Suprapubic skin (tissue), 4 donors: ENCODE results near the gene CKLF. TPM values are rescaled to one million over a fixed set of nuclear protein-coding genes. Genes with fewer than 3 reads are reported as not detected.

Experiments used
- DNase-seq, 2 donors: peaks; one replicate each; pipeline ENCODE4 v3.0.0-alpha.2; 2019; ENCODE audit warnings: low spot score in 2 of 2
- H3K27ac ChIP-seq: fragments of 200-600 bp; sonication (generic); one replicate; pipeline ENCODE4 v1.5.1; 2019
- H3K27me3 ChIP-seq: fragments of 200-600 bp; sonication (generic); one replicate; pipeline ENCODE4 v1.5.1; 2019
- H3K36me3 ChIP-seq: fragments of 200-600 bp; sonication (generic); one replicate; pipeline ENCODE4 v1.5.1; 2019
- H3K4me1 ChIP-seq: fragments of 200-600 bp; sonication (generic); one replicate; pipeline ENCODE4 v1.5.1; 2019
- H3K4me3 ChIP-seq: fragments of 200-600 bp; sonication (generic); one replicate; pipeline ENCODE4 v1.5.1; 2019; ENCODE audit warnings: mild to moderate bottlenecking
- H3K9me3 ChIP-seq: fragments of 200-600 bp; sonication (generic); one replicate; pipeline ENCODE4 v1.5.1; 2019
- CTCF ChIP-seq, 2 donors: fragments of 200-600 bp in 1 of 2; fragments of 450-650 bp in 1 of 2; sonication (generic) in 1 of 2; IDR thresholded peaks; one replicate each; pipeline ENCODE4 v1.5.1; 2016 to 2019; ENCODE audit warnings: antibody characterized with exemption in 2 of 2, mild to moderate bottlenecking in 1 of 2, moderate library complexity in 1 of 2
- EP300 ChIP-seq: sonication (generic); formaldehyde crosslinking; IDR thresholded peaks from one replicate; pipeline ENCODE4 v1.6.1; 2017; ENCODE audit warnings: antibody characterized with exemption
- POLR2A ChIP-seq, 2 donors: fragments of 450-650 bp; IDR thresholded peaks; one replicate each; pipeline ENCODE4 v1.6.1; 2017; ENCODE audit warnings: antibody characterized with exemption in 2 of 2, mild to moderate bottlenecking in 2 of 2, moderate library complexity in 2 of 2
- POLR2AphosphoS5 ChIP-seq, 3 donors: sonication (generic); formaldehyde crosslinking; IDR thresholded peaks; one replicate each; pipeline ENCODE4 v1.6.1; 2017; ENCODE audit warnings: antibody characterized with exemption in 3 of 3
- WGBS: methylation state at CpG from one replicate; pipeline ENCODE4 v1.1.5; 2018; 5-methylcytosine and 5-hydroxymethylcytosine counted together
- total RNA-seq, 4 donors: library from RNA; depleted of rRNA; stranded (reverse); fragments of >200 nt; gene quantifications; one replicate each; pipeline ENCODE4 v1.1.0, GENCODE V29; 2016

Gene CKLF
- total RNA-seq, 4 donors from 2014 or later = 15.4 to 33.7 (median 21.4) TPM

DNA sequence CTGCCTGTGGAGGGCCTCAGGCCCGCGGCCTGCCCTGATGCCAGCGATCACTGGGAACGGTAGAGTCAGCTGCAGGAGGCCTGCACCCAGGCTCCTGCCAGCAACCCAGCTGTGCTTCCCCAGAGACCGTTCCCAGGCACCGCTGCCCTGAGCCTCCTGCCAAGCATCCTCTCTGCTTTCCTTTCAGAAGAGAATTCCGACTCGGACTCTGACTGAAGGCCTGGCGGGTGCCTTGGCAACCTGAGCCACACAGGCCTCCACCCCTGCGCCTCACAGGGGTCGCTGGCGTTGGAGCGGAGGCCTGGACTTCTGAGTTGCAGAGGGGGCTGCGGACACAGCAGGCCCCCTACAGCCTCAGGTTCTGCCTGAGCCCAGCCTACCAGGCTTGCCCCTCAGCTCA is 60.0 kb downstream of the CKLF start:
- no peaks in the 10 kb centered on the region for H3K9me3 ChIP-seq
- peaks cover 14% of the 10 kb centered on the region for H3K4me1 ChIP-seq
- no peak overlapping the region for H3K4me3 ChIP-seq
- peaks cover 60% of the 10 kb centered on the region for H3K36me3 ChIP-seq
- TF ChIP-seq POLR2A (IDR thresholded peaks at IDR 0.05) (no peak), EP300 (no peak), POLR2AphosphoS5 (IDR thresholded peaks at IDR 0.05) (no peak), CTCF (IDR thresholded peaks at IDR 0.05) (no peak)
- DNase-seq = no peak
- WGBS = 84% methylated on average over 14 of the region's 14 CpGs
- H3K27me3 ChIP-seq = no peaks in the 10 kb centered on the region
- H3K27ac ChIP-seq = no peak overlapping the region

DNA sequence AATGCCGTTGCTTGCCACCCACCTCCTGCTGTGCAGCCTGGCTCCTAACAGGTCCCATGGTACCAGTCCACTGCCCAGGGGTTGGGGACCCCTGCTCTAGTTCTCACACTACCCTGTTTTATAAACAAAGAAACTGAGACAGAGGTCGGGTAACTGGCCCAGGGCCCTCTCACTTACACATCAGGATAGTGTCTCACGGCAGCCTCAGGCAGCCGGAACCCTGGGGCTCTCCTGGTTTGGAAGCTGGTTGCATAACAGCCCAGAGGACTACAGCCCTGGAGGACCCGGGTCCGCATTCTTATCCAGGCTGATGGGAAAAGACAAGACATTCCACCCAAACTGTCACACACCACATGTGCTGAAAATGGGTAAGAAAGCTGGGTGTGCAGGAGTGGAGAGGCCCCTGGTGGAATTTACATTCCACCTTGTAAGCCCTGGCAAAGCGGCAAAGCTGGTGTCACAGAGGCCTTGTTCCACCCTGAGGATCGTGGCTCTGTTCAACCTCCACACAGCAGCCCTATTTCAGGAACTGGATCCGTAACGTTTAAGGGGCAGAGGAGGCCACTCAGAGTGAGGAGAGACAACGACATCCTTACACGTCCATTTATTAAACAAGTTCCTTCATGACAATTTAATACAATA is 61.9 kb downstream of the CKLF start:
- TF ChIP-seq CTCF (IDR thresholded peaks at IDR 0.05) = no peak
- no peak for TF ChIP-seq POLR2AphosphoS5 (IDR thresholded peaks at IDR 0.05)
- no peak for TF ChIP-seq EP300
- TF ChIP-seq POLR2A (IDR thresholded peaks at IDR 0.05) = no peak
- 90% methylated on average over 12 of the region's 12 CpGs for WGBS
- Histone ChIP-seq H3K27ac (no peak overlapping the region), H3K4me1 (peaks cover 19% of the 10 kb centered on the region), H3K36me3 (peaks cover 57% of the 10 kb centered on the region), H3K9me3 (no peaks in the 10 kb centered on the region), H3K27me3 (no peaks in the 10 kb centered on the region), H3K4me3 (no peak overlapping the region)
- no peak for DNase-seq

Other genes with a start within 250 kb of the CKLF start
- 10 to 100 TPM in 2 of 4 donors, 1 to 10 TPM in 2; 8.0 to 23.6 (median 14.4) TPM for gene CDH5, start 185.9 kb upstream of the CKLF start, total RNA-seq
- 1 to 10 TPM in 3 of 4 donors, under 1 TPM in 1; 0.72 to 4.8 (median 2.5) TPM for gene BEAN1, start 125.3 kb upstream of the CKLF start, total RNA-seq
- 10 to 100 TPM; 13.6 to 27.0 (median 19.7) TPM for gene TK2, start 2.5 kb upstream of the CKLF start, total RNA-seq
- 1 to 10 TPM in 3 of 4 donors, under 1 TPM in 1; 0.97 to 1.6 (median 1.5) TPM for gene CMTM1, start 13.9 kb downstream of the CKLF start, total RNA-seq
- gene CMTM2, start 26.9 kb downstream of the CKLF start, total RNA-seq = not detected
- gene CMTM3, start 52.1 kb downstream of the CKLF start, total RNA-seq = 10 to 100 TPM in 2 of 4 donors, 1 to 10 TPM in 2; 6.5 to 15.5 (median 9.2) TPM
- gene CMTM4, start 144.2 kb downstream of the CKLF start, total RNA-seq = 10 to 100 TPM; 24.0 to 55.1 (median 36.4) TPM
- gene DYNC1LI2, start 199.0 kb downstream of the CKLF start, total RNA-seq = 100 to 1,000 TPM; 102 to 212 (median 137) TPM
- not detected for gene TERB1, start 249.0 kb downstream of the CKLF start, total RNA-seq